ENCODE data around the gene CHST2. TPM values are rescaled to one million over a fixed set of nuclear protein-coding genes. Genes with fewer than 3 reads are reported as not detected.
"Not testable (repeated sequence)": the region's sequence is repeated elsewhere in the genome, so short reads cannot be mapped to it uniquely, and the experiment has no call there.

CHST2 gene, protein sequence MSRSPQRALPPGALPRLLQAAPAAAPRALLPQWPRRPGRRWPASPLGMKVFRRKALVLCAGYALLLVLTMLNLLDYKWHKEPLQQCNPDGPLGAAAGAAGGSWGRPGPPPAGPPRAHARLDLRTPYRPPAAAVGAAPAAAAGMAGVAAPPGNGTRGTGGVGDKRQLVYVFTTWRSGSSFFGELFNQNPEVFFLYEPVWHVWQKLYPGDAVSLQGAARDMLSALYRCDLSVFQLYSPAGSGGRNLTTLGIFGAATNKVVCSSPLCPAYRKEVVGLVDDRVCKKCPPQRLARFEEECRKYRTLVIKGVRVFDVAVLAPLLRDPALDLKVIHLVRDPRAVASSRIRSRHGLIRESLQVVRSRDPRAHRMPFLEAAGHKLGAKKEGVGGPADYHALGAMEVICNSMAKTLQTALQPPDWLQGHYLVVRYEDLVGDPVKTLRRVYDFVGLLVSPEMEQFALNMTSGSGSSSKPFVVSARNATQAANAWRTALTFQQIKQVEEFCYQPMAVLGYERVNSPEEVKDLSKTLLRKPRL
- 1 to 10 TPM in 2 of 4 donors, under 1 TPM in 1, not detected in 1; 0.81 to 3.4 (median 2.2) TPM for polyA plus RNA-seq
- long read RNA-seq, donor 1 = 0 reads
- long read RNA-seq, donor 2 = 0 reads
- long read RNA-seq, donor 3 = 0 reads
- long read RNA-seq, donor 4 = 0 reads
- long read RNA-seq, donor 5, full-length matches to known transcripts = 1 of 1 reads
- long read RNA-seq, donor 5, partial matches to known transcripts = 0 of 1 reads
- long read RNA-seq, donor 5, other reads (novel, unspliced or antisense) = 0 of 1 reads
- long read RNA-seq, donor 6, full-length matches to known transcripts = 2 of 2 reads
- long read RNA-seq, donor 6, partial matches to known transcripts = 0 of 2 reads
- long read RNA-seq, donor 6, other reads (novel, unspliced or antisense) = 0 of 2 reads
- long read RNA-seq, donor 7 = 0 reads
- long read RNA-seq, donor 8 = 0 reads
- long read RNA-seq, donor 9 = 0 reads
- long read RNA-seq, donor 10, full-length matches to known transcripts = 6 of 6 reads
- long read RNA-seq, donor 10, partial matches to known transcripts = 0 of 6 reads
- long read RNA-seq, donor 10, other reads (novel, unspliced or antisense) = 0 of 6 reads

DNA sequence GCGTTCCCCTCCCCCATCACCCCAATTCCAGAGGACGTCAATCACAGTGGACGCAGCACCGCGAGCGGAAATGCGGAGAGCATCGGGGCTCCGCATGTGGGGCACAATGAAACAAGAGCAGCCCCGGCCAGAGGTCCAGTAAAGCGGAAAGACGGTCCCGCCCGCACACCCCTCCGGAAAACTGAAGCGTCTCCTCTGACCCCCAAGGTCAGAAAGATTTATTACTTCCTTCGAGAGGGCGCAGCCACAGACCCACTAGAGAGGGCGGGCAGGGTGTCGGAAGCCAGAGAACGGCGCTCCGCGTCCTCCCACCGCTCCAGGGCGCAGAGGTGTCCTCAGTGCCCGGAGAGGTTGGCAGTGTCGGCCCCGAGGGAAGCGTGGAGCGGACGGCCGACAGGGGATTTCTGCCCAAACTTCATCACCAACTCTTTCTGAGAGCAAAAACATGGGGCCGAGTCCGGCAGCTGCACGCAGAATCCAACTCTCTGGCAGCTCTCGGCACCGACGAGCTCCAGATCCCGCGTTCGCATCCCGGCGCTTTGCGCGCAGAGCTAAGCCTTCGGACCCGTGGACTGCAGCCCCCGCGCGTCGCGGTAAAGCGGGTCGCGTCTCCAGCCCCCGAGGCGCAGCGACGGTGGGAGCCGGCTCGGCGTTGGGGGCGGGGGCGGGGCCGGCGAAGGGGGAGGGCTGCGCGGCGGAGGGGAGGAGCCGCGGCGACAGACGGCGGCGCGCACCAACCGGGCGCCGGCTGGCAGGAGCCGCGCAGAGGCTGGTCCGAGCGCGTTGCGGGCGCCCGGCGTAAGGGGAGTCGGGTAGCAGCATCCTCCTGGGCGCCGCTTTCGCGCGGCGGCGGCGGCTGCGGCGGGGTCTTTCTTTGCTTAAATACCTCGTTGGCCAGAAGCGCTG lies at the start of gene CHST2:
CHST2 (plus strand) TSS at position 763 of the 906 bp plus-strand sequence. CDS start 1,046 bp downstream, outside the sequence.
- FAIRE-seq (no peak), DNase-seq (peak; percentile 39 to 64)
- peaks cover 0 to 9% (median 0%) of the 10 kb centered on the region in 3 donors for H3K36me3 ChIP-seq (ENCODE audit: control insufficient read depth in 3 of 3, insufficient read depth in 2 of 3, low read depth in 1 of 3, low read length in 3 of 3)
- H3K4me1 ChIP-seq (ENCODE audit: control insufficient read depth in 3 of 3, insufficient read depth in 2 of 3, low read depth in 1 of 3, low read length in 2 of 3) = no peaks in the 10 kb centered on the region
- peak within 1 kb of the TSS; percentile 63 to 76 (median 73) for H3K4me3 ChIP-seq (ENCODE audit: low read depth in 1 of 3, low read length in 3 of 3)
- H3K9me3 ChIP-seq (ENCODE audit: control insufficient read depth in 2 of 2, insufficient read depth in 1 of 2, low read depth in 1 of 2, low read length in 1 of 2) = peaks cover 0 to 2% of the 10 kb centered on the region in 2 donors
- WGBS, 3 donors = 0% methylated on average over 82 to 102 of the region's 102 CpGs
- peaks cover 0 to 63% (median 14%) of the 10 kb centered on the region in 3 donors for H3K27me3 ChIP-seq (ENCODE audit: control insufficient read depth in 3 of 3, insufficient read depth in 3 of 3, low read length in 3 of 3)
- peak within 1 kb of the TSS in 2 of 3 donors; percentile 69 to 89 for H3K27ac ChIP-seq (ENCODE audit: low read depth in 1 of 3, low read length in 2 of 3)

DNA sequence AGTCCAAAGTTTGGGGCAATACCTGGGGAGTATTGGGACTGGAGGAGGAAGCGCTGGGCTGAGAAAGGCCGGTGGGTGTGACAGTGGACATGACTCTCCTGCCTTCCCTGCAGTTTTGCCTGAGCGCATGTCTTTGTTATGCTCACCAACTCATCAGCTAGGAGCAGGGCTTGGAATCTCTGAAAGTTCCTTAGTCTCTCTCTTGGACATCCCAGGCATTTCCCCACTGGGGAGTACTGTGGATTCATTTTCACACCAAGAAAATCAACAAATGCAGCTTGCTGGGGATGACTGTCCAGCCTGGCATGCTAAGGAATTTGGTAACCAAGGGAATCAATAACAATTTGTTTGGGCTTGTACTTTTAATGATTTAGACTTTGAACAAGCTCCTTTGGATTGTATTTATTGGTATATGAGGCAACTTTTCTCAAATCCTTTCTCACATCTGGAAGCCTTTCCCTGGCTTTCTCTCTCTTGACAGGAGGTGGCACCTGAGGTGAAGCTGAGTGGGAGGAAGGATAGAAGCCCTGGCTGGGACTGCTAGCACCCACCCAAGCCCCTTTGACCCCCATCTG lies 48.5 kb upstream of the CHST2 start:
- H3K4me3 ChIP-seq (ENCODE audit: low read depth in 1 of 3, low read length in 3 of 3) = no peak overlapping the region
- H3K36me3 ChIP-seq (ENCODE audit: control insufficient read depth in 3 of 3, insufficient read depth in 2 of 3, low read depth in 1 of 3, low read length in 3 of 3) = no peaks in the 10 kb centered on the region
- DNase-seq = peak; percentile 32 to 83
- no peak for FAIRE-seq
- no peaks in the 10 kb centered on the region for H3K9me3 ChIP-seq (ENCODE audit: control insufficient read depth in 2 of 2, insufficient read depth in 1 of 2, low read depth in 1 of 2, low read length in 1 of 2)
- WGBS, 3 donors = 19 to 61% (median 60%) methylated on average over 3 of the region's 3 CpGs
- no peaks in the 10 kb centered on the region for H3K27me3 ChIP-seq (ENCODE audit: control insufficient read depth in 3 of 3, insufficient read depth in 3 of 3, low read length in 3 of 3)
- H3K27ac ChIP-seq (ENCODE audit: low read depth in 1 of 3, low read length in 2 of 3) = no peak overlapping the region
- peaks cover 0 to 2% (median 0%) of the 10 kb centered on the region in 3 donors for H3K4me1 ChIP-seq (ENCODE audit: control insufficient read depth in 3 of 3, insufficient read depth in 2 of 3, low read depth in 1 of 3, low read length in 2 of 3)

GRCh38 chr3:143071776-143072175 lies 47.8 kb upstream of the CHST2 start:
- Histone ChIP-seq H3K36me3 (ENCODE audit: control insufficient read depth in 3 of 3, insufficient read depth in 2 of 3, low read depth in 1 of 3, low read length in 3 of 3) (no peaks in the 10 kb centered on the region), H3K4me1 (ENCODE audit: control insufficient read depth in 3 of 3, insufficient read depth in 2 of 3, low read depth in 1 of 3, low read length in 2 of 3) (no peaks in the 10 kb centered on the region), H3K9me3 (ENCODE audit: control insufficient read depth in 2 of 2, insufficient read depth in 1 of 2, low read depth in 1 of 2, low read length in 1 of 2) (no peaks in the 10 kb centered on the region), H3K27me3 (ENCODE audit: control insufficient read depth in 3 of 3, insufficient read depth in 3 of 3, low read length in 3 of 3) (no peaks in the 10 kb centered on the region), H3K4me3 (ENCODE audit: low read depth in 1 of 3, low read length in 3 of 3) (no peak overlapping the region), H3K27ac (ENCODE audit: low read depth in 1 of 3, low read length in 2 of 3) (no peak overlapping the region)
- no peak for FAIRE-seq
- DNase-seq = no peak
- 91 to 93% (median 92%) methylated on average over 6 of the region's 6 CpGs for WGBS, 3 donors

GRCh38 chr3:143072298-143073020 lies 47.1 kb upstream of the CHST2 start:
- peak in 1 of 2 donors; percentile 33 for DNase-seq
- not testable (repeated sequence) for H3K9me3 ChIP-seq (ENCODE audit: control insufficient read depth in 2 of 2, insufficient read depth in 1 of 2, low read depth in 1 of 2, low read length in 1 of 2); H3K4me1 ChIP-seq (ENCODE audit: control insufficient read depth in 3 of 3, insufficient read depth in 2 of 3, low read depth in 1 of 3, low read length in 2 of 3); FAIRE-seq; H3K36me3 ChIP-seq (ENCODE audit: control insufficient read depth in 3 of 3, insufficient read depth in 2 of 3, low read depth in 1 of 3, low read length in 3 of 3); H3K4me3 ChIP-seq (ENCODE audit: low read depth in 1 of 3, low read length in 3 of 3); H3K27ac ChIP-seq (ENCODE audit: low read depth in 1 of 3, low read length in 2 of 3); H3K27me3 ChIP-seq (ENCODE audit: control insufficient read depth in 3 of 3, insufficient read depth in 3 of 3, low read length in 3 of 3)
- 73 to 90% (median 90%) methylated on average over 12 of the region's 12 CpGs for WGBS, 3 donors

- not testable (repeated sequence) for H3K36me3 ChIP-seq (ENCODE audit: control insufficient read depth in 3 of 3, insufficient read depth in 2 of 3, low read depth in 1 of 3, low read length in 3 of 3); H3K4me1 ChIP-seq (ENCODE audit: control insufficient read depth in 3 of 3, insufficient read depth in 2 of 3, low read depth in 1 of 3, low read length in 2 of 3); DNase-seq; H3K9me3 ChIP-seq (ENCODE audit: control insufficient read depth in 2 of 2, insufficient read depth in 1 of 2, low read depth in 1 of 2, low read length in 1 of 2); H3K27ac ChIP-seq (ENCODE audit: low read depth in 1 of 3, low read length in 2 of 3); H3K4me3 ChIP-seq (ENCODE audit: low read depth in 1 of 3, low read length in 3 of 3); FAIRE-seq; H3K27me3 ChIP-seq (ENCODE audit: control insufficient read depth in 3 of 3, insufficient read depth in 3 of 3, low read length in 3 of 3)
- 90 to 93% (median 90%) methylated on average over 13 to 14 of the region's 15 CpGs for WGBS, 3 donors
Measured at GRCh38 chr3:143073541-143073940, 46.0 kb upstream of the CHST2 start.

GRCh38 chr3:143073983-143074382 lies 45.6 kb upstream of the CHST2 start:
- not testable (repeated sequence) for H3K36me3 ChIP-seq (ENCODE audit: control insufficient read depth in 3 of 3, insufficient read depth in 2 of 3, low read depth in 1 of 3, low read length in 3 of 3); H3K27me3 ChIP-seq (ENCODE audit: control insufficient read depth in 3 of 3, insufficient read depth in 3 of 3, low read length in 3 of 3); DNase-seq; H3K9me3 ChIP-seq (ENCODE audit: control insufficient read depth in 2 of 2, insufficient read depth in 1 of 2, low read depth in 1 of 2, low read length in 1 of 2); H3K4me3 ChIP-seq (ENCODE audit: low read depth in 1 of 3, low read length in 3 of 3); FAIRE-seq; H3K4me1 ChIP-seq (ENCODE audit: control insufficient read depth in 3 of 3, insufficient read depth in 2 of 3, low read depth in 1 of 3, low read length in 2 of 3); H3K27ac ChIP-seq (ENCODE audit: low read depth in 1 of 3, low read length in 2 of 3)
- WGBS, 3 donors = 83 to 89% (median 86%) methylated on average over 4 to 5 of the region's 5 CpGs

GRCh38 chr3:143078883-143079282 lies 40.7 kb upstream of the CHST2 start:
- Histone ChIP-seq H3K27ac (ENCODE audit: low read depth in 1 of 3, low read length in 2 of 3) (no peak overlapping the region), H3K9me3 (ENCODE audit: control insufficient read depth in 2 of 2, insufficient read depth in 1 of 2, low read depth in 1 of 2, low read length in 1 of 2) (no peaks in the 10 kb centered on the region), H3K4me3 (ENCODE audit: low read depth in 1 of 3, low read length in 3 of 3) (no peak overlapping the region), H3K36me3 (ENCODE audit: control insufficient read depth in 3 of 3, insufficient read depth in 2 of 3, low read depth in 1 of 3, low read length in 3 of 3) (no peaks in the 10 kb centered on the region), H3K4me1 (ENCODE audit: control insufficient read depth in 3 of 3, insufficient read depth in 2 of 3, low read depth in 1 of 3, low read length in 2 of 3) (no peaks in the 10 kb centered on the region), H3K27me3 (ENCODE audit: control insufficient read depth in 3 of 3, insufficient read depth in 3 of 3, low read length in 3 of 3) (no peaks in the 10 kb centered on the region)
- 82 to 87% (median 84%) methylated on average over 4 of the region's 4 CpGs for WGBS, 3 donors
- DNase-seq = no peak
- no peak for FAIRE-seq
